Activated CD4-positive, alpha-beta T cell treated with anti-CD3 and anti-CD28 coated beads for 1 hour (primary cell): Measurements from ENCODE around the gene PRIM2.
"Not testable (repeated sequence)": the region's sequence is repeated elsewhere in the genome, so short reads cannot be mapped to it uniquely, and the experiment has no call there.

ENCODE experiments used
- DNase-seq: peaks from one replicate; pipeline ENCODE4 v3.0.0-alpha.2; 2020

PRIM2 gene

DNA sequence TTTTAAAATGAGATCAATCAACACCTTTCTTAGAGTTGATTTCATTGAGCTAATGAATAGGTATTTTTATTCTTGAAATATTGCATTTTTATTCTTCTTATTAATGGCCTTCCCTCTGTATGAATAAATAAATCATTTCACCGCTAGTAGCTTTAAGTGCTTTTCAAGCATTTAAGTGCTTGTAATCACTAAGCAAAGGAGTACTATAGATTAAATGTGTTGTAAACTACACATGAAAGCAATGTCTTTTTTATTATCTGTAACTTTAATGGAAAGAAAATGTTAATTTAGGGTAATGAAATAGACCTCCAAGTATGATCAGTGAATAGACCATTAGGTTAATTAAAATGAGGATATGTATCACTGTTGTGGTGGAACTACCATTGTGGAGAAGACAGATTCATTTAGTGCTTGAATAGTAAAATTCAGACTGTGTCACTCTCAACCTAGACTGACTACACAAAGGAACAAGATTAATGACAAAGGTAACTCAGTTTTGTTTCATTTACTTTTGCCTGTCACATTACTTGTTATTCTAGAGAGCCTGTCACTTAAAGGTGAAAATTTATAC is 132.2 kb downstream of the PRIM2 start:
- not testable (repeated sequence) for DNase-seq

GRCh38 chr6:57459781-57460180 is 142.4 kb downstream of the PRIM2 start:
- DNase-seq: not testable (repeated sequence)

DNA sequence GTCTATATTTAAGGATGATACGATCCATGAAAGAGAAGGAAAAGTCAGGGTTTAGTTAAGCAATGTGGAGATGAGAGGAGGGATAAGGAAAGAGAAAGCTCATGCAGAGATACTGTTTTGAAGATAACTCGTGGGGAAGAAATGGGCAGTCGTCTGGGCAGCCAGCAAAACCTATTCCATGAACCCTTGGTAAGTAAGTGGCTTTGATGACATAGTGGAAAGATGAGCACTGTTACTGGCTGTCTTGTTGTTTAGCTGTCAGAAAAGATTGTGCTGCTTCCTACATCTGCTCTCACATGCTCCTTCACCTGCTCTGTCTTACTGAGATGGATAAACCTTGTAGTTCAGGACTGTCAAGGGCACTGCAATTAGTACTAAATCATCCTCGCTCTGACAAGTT is 143.6 kb downstream of the PRIM2 start:
- DNase-seq: not testable (repeated sequence)

GRCh38 chr6:57463809-57464208 is 146.4 kb downstream of the PRIM2 start:
- DNase-seq: not testable (repeated sequence)

GRCh38 chr6:57465968-57466367 is 148.5 kb downstream of the PRIM2 start:
- DNase-seq: not testable (repeated sequence)

DNA sequence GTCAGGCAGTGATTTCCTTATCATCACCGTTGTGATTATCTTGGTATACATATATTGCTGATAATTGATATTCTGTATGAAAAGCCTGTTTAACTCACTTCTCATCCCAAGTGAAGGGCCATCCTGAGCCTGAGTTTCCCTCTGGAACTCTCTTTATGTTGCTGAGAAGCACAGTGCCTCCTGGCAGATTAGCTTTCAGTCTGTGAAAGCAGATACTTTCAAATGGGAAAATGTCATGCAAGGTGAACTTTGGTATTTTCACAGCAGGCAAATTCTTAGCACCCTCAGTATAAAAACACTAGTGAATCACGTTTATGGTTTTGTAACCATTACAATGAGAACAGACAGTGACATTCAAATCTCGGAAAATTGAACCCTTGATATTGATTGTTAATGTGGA is 151.6 kb downstream of the PRIM2 start:
- no peak for DNase-seq

GRCh38 chr6:57470148-57470547 is 152.7 kb downstream of the PRIM2 start:
- DNase-seq: not testable (repeated sequence)

DNA sequence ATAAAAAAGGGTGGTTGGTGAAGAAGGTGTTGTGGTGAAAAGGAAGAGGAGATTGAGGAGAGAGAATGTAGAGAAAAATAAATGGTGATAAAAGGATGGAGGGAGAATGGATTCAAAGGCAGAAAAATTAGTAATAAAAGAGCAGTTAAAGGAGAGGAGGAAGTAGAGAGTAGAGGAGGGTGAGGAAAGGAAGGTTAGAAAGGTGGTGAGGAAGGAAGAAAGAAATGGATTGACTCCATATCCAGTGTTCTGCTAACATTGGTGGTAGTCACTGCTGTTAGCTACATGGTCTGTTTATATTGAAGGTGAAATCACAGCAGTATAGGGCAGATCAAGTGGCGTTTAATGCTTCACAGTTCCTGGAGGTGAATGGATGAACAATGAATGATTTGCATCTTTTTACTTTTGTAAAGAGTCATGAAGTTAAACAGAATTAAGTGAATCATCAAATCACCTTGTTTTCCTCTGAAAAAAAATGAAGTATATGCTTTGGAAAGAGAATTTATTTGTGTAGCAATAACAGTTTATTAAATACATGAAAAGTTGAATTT is 154.0 kb downstream of the PRIM2 start:
- DNase-seq: not testable (repeated sequence)

- not testable (repeated sequence) for DNase-seq
Measured at GRCh38 chr6:57472861-57473362, 155.5 kb downstream of the PRIM2 start.

DNA sequence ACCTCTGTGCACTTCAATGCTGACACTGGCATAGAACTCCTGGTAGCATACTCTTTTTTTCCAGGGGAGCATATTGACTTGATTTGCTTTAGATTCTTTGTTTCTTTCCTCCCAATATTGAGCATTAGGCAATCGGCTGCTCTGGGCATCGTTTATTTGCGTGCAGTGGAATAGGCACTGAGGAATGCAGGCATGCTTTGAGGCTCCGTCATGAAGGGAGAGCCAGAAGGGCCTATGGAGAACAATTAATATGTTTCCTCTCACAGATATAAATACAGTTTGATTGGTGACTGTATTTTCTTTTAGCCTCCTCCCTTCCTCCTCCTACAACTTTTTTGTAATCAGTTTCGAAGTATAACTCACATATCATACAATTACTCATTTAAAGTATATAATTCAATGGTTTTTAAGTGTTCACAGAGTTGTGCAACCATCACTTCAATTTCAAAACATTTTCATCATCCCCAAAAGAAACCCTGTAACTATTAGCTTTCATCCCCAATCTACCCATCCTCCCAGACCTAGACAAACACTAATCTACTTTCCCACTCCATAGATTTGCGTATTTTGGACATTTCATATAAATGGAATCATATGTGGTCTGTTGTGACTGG is 157.5 kb downstream of the PRIM2 start:
- DNase-seq: not testable (repeated sequence)

DNA sequence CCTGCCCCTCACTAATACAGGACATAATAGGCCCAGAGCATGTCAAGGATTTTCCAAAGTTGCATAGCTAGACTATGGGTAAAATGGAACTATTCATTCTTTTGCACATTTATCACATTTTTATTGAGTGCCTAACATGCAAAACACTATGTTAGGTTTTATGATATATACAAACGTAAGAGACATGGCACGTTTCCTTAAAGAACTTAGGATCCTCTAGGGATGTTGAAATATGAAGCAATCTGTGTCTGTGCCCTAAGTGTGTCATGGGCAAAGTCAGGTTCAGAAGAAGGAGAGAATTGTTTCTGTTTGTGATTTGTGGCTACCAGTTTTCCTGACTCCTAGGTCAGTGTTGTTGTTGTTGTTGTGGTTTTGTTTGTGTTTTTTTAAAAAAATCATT is 158.2 kb downstream of the PRIM2 start:
- DNase-seq: not testable (repeated sequence)

GRCh38 chr6:57480194-57480593 is 162.8 kb downstream of the PRIM2 start:
- DNase-seq: not testable (repeated sequence)

DNA sequence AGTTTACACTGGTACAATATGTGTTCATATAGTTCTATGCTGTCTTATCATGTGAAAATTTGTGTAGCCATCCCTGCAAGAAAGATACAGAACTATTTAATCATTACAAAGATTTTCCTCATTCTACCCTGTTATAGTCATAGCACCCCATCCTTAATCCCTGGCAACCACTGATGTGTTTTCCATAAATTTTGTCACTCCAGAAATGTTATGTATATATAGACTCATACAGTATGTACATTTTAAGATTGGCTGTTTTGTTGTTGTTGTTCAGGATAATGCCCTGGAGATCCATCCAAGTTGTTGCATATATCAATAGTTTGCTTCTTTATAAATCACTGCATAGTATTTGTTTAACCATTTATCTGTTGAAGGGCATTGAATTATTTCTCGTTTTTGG is 163.7 kb downstream of the PRIM2 start:
- DNase-seq: not testable (repeated sequence)

- DNase-seq: not testable (repeated sequence)
Measured at GRCh38 chr6:57482471-57482870, 165.0 kb downstream of the PRIM2 start.

DNA sequence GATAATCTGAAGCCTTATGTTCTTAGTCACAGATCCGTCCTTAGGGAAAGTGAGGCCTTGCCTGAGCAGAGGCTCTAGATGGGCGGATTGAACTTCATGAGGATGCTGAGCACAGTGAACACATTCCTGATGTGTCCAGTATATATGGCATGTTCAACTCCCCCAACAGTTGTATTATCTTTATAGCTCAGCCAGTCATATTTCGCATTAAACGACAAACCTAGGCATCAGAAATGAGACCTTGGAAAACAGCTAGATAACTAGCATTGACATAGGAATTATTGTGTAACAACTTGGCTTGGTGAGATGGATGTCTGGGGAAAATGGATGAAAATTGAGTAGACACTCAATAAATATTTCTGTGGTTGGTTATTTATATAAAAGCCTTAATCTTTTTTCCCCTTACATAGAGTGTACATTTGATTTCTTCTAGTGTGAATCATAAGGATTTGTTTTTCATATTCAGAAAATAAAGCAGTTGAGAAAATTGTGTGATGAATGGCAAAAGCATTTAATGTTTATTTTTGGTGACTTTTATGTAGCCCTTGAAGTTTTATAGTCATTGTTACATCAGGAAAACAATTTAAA is 169.2 kb downstream of the PRIM2 start:
- DNase-seq: not testable (repeated sequence)

DNA sequence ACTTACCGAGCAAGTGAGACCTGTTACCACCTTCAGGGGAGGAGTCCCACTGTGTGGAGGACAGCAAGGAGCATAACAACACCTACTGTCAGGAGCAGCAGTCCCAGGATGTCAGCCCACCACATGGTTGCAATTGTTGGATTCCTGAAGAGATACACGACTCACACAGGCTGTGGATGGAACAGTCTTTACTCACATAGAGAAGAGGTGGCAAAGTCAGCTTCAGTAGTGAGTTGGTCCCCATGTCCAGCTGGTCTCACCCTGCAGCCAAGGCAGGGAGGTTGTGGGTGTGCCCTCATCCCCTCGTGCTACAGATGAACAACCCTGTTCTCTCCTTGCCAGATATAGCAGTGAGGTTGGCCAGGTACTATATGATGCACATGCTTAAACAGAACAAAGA is 171.1 kb downstream of the PRIM2 start:
- not testable (repeated sequence) for DNase-seq

GRCh38 chr6:57489887-57490286 is 172.5 kb downstream of the PRIM2 start:
- DNase-seq: not testable (repeated sequence)

GRCh38 chr6:57491795-57492194 is 174.4 kb downstream of the PRIM2 start:
- not testable (repeated sequence) for DNase-seq

- DNase-seq: not testable (repeated sequence)
Measured at GRCh38 chr6:57496251-57496650, 178.8 kb downstream of the PRIM2 start.

- not testable (repeated sequence) for DNase-seq
Measured at GRCh38 chr6:57500368-57501021, 183.1 kb downstream of the PRIM2 start.

GRCh38 chr6:57502387-57502786 is 185.0 kb downstream of the PRIM2 start:
- DNase-seq: not testable (repeated sequence)

- not testable (repeated sequence) for DNase-seq
Measured at GRCh38 chr6:57505251-57505650, 187.8 kb downstream of the PRIM2 start.

- not testable (repeated sequence) for DNase-seq
Measured at GRCh38 chr6:57510390-57510789, 193.0 kb downstream of the PRIM2 start.
